ENCODE measurements around the gene LCE3E.

Gene LCE3E

DNA sequence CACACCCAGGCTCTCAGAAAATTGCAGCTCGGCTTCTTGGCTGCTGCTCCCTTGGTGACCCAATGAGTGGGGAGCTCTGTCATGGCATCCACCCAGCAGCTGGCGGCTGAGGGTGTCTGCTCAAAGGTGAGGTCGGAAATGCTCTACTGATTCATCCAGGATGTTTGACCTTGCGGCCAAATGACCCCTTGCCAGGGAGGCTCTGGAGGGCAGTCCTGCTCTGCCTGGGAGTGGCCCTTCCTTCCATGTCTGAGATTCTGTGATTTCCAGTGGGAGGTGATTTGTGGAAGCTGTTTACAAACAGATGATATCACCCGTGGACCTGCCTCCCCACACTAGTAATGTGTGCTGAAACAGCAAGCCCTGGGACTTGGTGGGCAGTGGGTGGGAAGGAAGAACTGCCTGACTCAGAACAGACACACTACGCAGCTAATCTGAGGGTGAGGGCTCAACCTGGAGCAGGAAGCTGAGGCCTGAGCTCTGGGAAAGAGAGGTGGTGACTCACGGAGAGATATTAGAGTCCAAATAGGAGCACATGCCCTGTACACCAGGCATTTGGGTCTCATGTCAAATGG, 49.3 kb downstream of the LCE3E start:
- no peak for DNase-seq (ENCODE audit: low read depth, low spot score)
- H3K4me3 ChIP-seq (ENCODE audit: low read length): no peak overlapping the region
- WGBS (ENCODE audit: insufficient coverage, insufficient read length): no CpG with 5 or more reads among the region's 7 CpGs
- no peaks in the 10 kb centered on the region for H3K36me3 ChIP-seq (ENCODE audit: control insufficient read depth, insufficient read depth, low read length)
- H3K4me1 ChIP-seq (ENCODE audit: control insufficient read depth, insufficient read depth, low read length): no peaks in the 10 kb centered on the region
- H3K27ac ChIP-seq (ENCODE audit: low read length): no peak overlapping the region
- H3K27me3 ChIP-seq (ENCODE audit: control insufficient read depth, insufficient read depth, low read length): no peaks in the 10 kb centered on the region
- peaks cover 12% of the 10 kb centered on the region for H3K9me3 ChIP-seq (ENCODE audit: control insufficient read depth, insufficient read depth, low read length)

DNA sequence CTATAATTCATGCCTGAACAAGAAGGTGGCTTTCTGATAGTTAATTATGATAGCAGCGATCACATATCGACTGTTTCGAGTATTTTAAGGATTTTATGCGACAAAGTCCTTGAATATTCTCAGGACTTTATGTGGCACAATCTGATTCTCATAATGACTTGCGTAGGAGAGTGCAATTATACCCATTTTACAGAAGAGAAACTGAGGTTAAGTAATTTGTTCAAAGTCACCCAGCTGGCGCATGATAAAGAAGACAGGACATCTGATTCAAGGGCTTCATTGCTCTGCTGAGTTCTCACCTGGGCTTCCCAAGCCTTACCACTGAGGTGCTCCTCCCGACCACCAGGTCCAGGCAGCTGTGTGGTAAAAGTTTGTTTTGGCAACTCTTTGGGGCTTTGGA, 50.5 kb downstream of the LCE3E start:
- no peaks in the 10 kb centered on the region for H3K36me3 ChIP-seq (ENCODE audit: control insufficient read depth, insufficient read depth, low read length)
- no peak overlapping the region for H3K4me3 ChIP-seq (ENCODE audit: low read length)
- no peaks in the 10 kb centered on the region for H3K27me3 ChIP-seq (ENCODE audit: control insufficient read depth, insufficient read depth, low read length)
- DNase-seq (ENCODE audit: low read depth, low spot score): no peak
- H3K9me3 ChIP-seq (ENCODE audit: control insufficient read depth, insufficient read depth, low read length): peaks cover 18% of the 10 kb centered on the region
- H3K27ac ChIP-seq (ENCODE audit: low read length): no peak overlapping the region
- H3K4me1 ChIP-seq (ENCODE audit: control insufficient read depth, insufficient read depth, low read length): no peaks in the 10 kb centered on the region
- no CpG with 5 or more reads among the region's 7 CpGs for WGBS (ENCODE audit: insufficient coverage, insufficient read length)

Measured in iPS DF 6.9 (cell line).